Large intestine (tissue), 3 donors: ENCODE results near the gene EYA3. TPM values are rescaled to one million over a fixed set of nuclear protein-coding genes. Genes with fewer than 3 reads are reported as not detected.

Experiments
- DNase-seq, 2 donors: peaks; one replicate each; pipeline versions ENCODE4 v3.0.0 to v3.0.0-alpha.2; 2013
- H3K27ac ChIP-seq: one replicate; pipeline ENCODE4 v1.5.1; 2013; ENCODE audit warnings: low read length
- H3K27me3 ChIP-seq: 2 replicates; pipeline ENCODE4 v1.6.1; 2013; ENCODE audit warnings: low read length; ENCODE audit not compliant: control insufficient read depth, insufficient read depth
- H3K36me3 ChIP-seq: 2 replicates; pipeline ENCODE4 v1.6.1; 2013; ENCODE audit warnings: low read length; ENCODE audit not compliant: control insufficient read depth, insufficient read depth
- H3K4me1 ChIP-seq: one replicate; pipeline ENCODE4 v1.6.1; 2013; ENCODE audit warnings: low read length; ENCODE audit not compliant: control insufficient read depth, insufficient read depth
- H3K4me3 ChIP-seq: one replicate; pipeline ENCODE4 v1.5.1; 2013; ENCODE audit warnings: low read length
- H3K9me3 ChIP-seq: one replicate; pipeline ENCODE4 v1.6.1; 2013; ENCODE audit warnings: mild to moderate bottlenecking, low read depth, low read length, moderate library complexity; ENCODE audit not compliant: control insufficient read depth
- WGBS: methylation state at CpG from one replicate; pipeline ENCODE4 v1.1.5; 2013; ENCODE audit warnings: low lambda C conversion rate; ENCODE audit not compliant: insufficient coverage; 5-methylcytosine and 5-hydroxymethylcytosine counted together
- polyA plus RNA-seq: library from polyadenylated mRNA; unstranded; fragments of 120-200 nt; gene quantifications from one replicate; pipeline ENCODE4 v1.2.1, GENCODE V29; 2013

Gene EYA3
- polyA plus RNA-seq, 1 donor = 16.7 TPM

DNA sequence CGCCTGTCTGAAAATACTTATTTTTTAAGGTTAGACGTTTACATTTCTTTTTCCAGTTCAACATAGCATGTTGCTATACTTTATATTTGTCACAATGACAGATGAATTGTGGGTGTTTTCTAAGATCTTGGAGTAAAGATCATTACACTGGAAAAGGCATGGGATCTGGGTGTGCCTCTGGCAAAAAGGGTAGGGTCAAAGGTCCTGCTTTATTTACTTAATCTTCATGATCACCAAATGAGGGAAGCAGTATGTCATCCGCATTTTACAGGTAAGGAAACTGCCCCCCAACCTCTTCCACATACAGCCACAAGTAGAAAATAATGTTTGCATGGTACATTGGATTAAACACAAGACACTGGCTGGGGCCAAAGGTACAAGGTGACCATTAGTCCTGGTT is 166.1 kb downstream of the EYA3 start:
- Histone ChIP-seq H3K27me3 (no peaks in the 10 kb centered on the region), H3K4me3 (no peak overlapping the region), H3K36me3 (no peaks in the 10 kb centered on the region), H3K27ac (no peak overlapping the region), H3K9me3 (no peaks in the 10 kb centered on the region), H3K4me1 (peaks cover 3% of the 10 kb centered on the region)
- peak in 1 of 2 donors; percentile 44 for DNase-seq
- WGBS = 50% methylated on average over 1 of the region's 3 CpGs

Other genes starting within 250 kb of the EYA3 start
- 4.9 TPM for gene THEMIS2, start 216.1 kb downstream of the EYA3 start, polyA plus RNA-seq
- 30.1 TPM for gene RPA2, start 174.0 kb downstream of the EYA3 start, polyA plus RNA-seq
- 17.0 TPM for gene SMPDL3B, start 153.6 kb downstream of the EYA3 start, polyA plus RNA-seq
- gene XKR8, start 128.6 kb downstream of the EYA3 start, polyA plus RNA-seq = 7.8 TPM
- 2.7 TPM for gene PTAFR, start 88.1 kb upstream of the EYA3 start, polyA plus RNA-seq
- 104 TPM for gene DNAJC8, start 144.4 kb upstream of the EYA3 start, polyA plus RNA-seq
- 354 TPM for gene ATP5IF1, start 147.5 kb upstream of the EYA3 start, polyA plus RNA-seq
- 30.4 TPM for gene SESN2, start 170.9 kb upstream of the EYA3 start, polyA plus RNA-seq
- gene MED18, start 240.4 kb upstream of the EYA3 start, polyA plus RNA-seq = 24.5 TPM